Erythroblast (primary cell): ENCODE data around the gene COBLL1.

ENCODE experiments used
- DNase-seq, 2 experiments: peaks; one replicate each; lab custom pipeline; 2025; lab: John Stamatoyannopoulos, UW
- GATA1 ChIP-seq: IDR thresholded peaks from 2 replicates; pipeline ENCODE4 v1.6.1; 2011; ENCODE audit warnings: low read depth, mild to moderate bottlenecking, control low read depth, low read length, moderate library complexity
- POLR2A ChIP-seq: IDR thresholded peaks from 2 replicates; pipeline ENCODE4 v1.6.1; 2011; ENCODE audit warnings: mild to moderate bottlenecking, low read length

Gene COBLL1

GRCh38 chr2:164754157-164755093, 87.2 kb downstream of the COBLL1 start:
- DNase-seq: no peak
- no peak for TF ChIP-seq GATA1

GRCh38 chr2:164752956-164753355, 88.7 kb downstream of the COBLL1 start:
- no peak for DNase-seq
- no peak for TF ChIP-seq GATA1
- no peak for TF ChIP-seq POLR2A

GRCh38 chr2:164747783-164748433, 93.7 kb downstream of the COBLL1 start:
- no peak for TF ChIP-seq GATA1
- TF ChIP-seq POLR2A: no peak
- no peak for DNase-seq

GRCh38 chr2:164747140-164747539, 94.5 kb downstream of the COBLL1 start:
- no peak for DNase-seq

GRCh38 chr2:164746713-164747112, 94.9 kb downstream of the COBLL1 start:
- no peak for TF ChIP-seq GATA1
- TF ChIP-seq POLR2A: no peak
- DNase-seq: no peak

More at GRCh38 chr2:164747140-164747539, 94.5 kb downstream of the COBLL1 start:
- TF ChIP-seq POLR2A: no peak
- no peak for TF ChIP-seq GATA1

- no peak for DNase-seq
- TF ChIP-seq GATA1 (no peak), POLR2A (no peak)
These were observed 96.4 kb downstream of the COBLL1 start for GRCh38 chr2:164745012-164745797.

- TF ChIP-seq GATA1: no peak
- no peak for TF ChIP-seq POLR2A
These were observed 98.8 kb downstream of the COBLL1 start for GRCh38 chr2:164742738-164743317.

GRCh38 chr2:164739966-164740365, 101.7 kb downstream of the COBLL1 start:
- DNase-seq: peak in 1 of 2 experiments; percentile 44
- TF ChIP-seq POLR2A (no peak), GATA1 (no peak)

More at GRCh38 chr2:164742738-164743317, 98.8 kb downstream of the COBLL1 start:
- DNase-seq: no peak

GRCh38 chr2:164737612-164738081, 104.0 kb downstream of the COBLL1 start:
- TF ChIP-seq POLR2A (no peak), GATA1 (no peak)
- DNase-seq: peak; percentile 81 to 88

GRCh38 chr2:164735309-164735919, 106.2 kb downstream of the COBLL1 start:
- TF ChIP-seq GATA1 (no peak), POLR2A (no peak)
- DNase-seq: no peak

- no peak for DNase-seq
- no peak for TF ChIP-seq GATA1
These were observed 107.4 kb downstream of the COBLL1 start for GRCh38 chr2:164734196-164734595.

- TF ChIP-seq GATA1 (no peak), POLR2A (no peak)
- no peak for DNase-seq
These were observed 116.1 kb downstream of the COBLL1 start for GRCh38 chr2:164725542-164725941.

- DNase-seq: no peak
- no peak for TF ChIP-seq POLR2A
- TF ChIP-seq GATA1: no peak
These were observed 118.8 kb downstream of the COBLL1 start for GRCh38 chr2:164722616-164723338.
